HuH-7.5 (cell line): Measurements from ENCODE around the gene KIAA1217.
"Not testable (repeated sequence)": the region's sequence is repeated elsewhere in the genome, so short reads cannot be mapped to it uniquely, and the experiment has no call there.

Experiments
- DNase-seq: peaks from one replicate; pipeline ENCODE4 v3.0.0; 2011; ENCODE audit warnings: low spot score

The KIAA1217 gene

DNA sequence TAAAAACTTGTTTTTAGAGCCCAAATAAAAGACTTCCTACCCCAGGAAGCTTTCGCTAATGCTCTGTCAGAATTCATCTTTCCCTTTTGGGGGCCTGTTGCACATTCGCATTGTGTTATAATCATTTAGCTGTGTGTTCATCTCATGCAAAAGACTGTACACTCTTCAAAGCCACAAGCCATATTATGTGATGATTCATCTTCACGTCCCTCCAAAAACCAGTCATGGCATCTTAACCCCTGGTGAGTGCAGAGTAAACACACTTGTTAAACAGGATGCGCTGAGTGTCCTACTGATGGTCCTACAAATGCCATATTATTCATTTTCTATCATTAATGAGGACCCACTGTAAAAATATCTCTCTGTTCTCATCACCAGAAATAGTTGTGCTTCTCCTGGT lies 235.4 kb downstream of the KIAA1217 start:
- no peak for DNase-seq

DNA sequence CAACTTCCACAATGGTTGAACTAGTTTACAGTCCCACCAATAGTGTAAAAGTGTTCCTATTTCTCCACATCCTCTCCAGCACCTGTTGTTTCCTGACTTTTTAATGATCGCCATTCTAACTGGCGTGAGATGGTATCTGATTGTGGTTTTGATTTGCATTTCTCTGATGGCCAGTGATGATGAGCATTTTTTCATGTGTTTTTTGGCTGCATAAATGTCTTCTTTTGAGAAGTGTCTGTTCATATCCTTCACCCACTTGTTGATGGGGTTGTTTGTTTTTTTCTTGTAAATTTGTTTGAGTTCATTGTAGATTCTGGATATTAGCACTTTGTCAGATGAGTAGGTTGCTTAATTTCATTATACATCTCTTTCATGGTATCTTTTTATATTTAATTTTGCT lies 237.0 kb downstream of the KIAA1217 start:
- DNase-seq = not testable (repeated sequence)

DNA sequence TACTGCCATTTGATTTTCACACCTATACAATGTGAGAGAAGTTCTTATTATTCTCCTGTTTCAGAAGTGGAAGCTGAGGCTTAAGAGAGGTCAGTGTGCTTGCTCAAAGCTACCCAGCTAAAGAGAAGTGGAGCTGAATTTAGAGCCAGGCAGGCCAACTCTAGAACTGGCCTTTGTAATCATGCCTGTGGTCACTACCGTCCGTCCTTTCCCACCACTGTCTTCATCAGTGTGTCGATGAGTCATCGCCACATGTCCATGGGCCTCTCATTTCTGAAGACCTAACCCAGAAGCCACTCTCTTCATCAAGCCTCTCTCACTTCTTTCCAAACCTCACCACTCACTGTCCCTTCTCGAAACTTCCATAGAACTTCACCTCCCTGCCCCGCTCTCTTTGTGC lies 237.8 kb downstream of the KIAA1217 start:
- DNase-seq = no peak

DNA sequence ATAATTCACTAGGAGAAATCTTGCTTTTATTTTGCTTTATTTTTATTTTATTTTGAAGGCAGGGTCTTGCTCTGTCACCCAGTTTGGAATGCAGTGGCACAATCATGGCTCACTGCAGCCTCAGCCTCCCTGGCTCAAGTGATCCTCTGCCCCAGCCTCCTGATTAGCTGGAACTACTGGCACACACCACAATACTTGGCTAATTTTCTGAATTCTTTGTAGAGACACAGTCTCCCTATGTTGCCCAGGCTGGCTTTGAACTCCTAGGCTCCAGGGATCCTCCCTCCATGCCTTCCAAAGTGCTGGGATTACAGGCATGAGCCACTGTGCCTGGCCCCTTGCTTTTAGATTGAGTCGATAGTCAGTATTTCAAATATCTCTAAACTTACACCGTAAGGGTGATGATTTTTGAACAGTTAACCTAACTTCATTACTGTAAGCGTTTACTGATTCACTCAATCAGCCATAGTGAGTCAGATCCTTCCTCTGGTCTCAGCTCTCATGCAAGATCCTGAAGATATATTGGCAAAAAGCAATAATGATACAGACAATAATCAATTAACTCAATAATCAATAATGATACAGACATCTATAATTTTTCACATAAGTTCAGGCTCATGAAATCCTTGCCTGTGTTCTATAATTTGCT lies 239.5 kb downstream of the KIAA1217 start:
- no peak for DNase-seq

DNA sequence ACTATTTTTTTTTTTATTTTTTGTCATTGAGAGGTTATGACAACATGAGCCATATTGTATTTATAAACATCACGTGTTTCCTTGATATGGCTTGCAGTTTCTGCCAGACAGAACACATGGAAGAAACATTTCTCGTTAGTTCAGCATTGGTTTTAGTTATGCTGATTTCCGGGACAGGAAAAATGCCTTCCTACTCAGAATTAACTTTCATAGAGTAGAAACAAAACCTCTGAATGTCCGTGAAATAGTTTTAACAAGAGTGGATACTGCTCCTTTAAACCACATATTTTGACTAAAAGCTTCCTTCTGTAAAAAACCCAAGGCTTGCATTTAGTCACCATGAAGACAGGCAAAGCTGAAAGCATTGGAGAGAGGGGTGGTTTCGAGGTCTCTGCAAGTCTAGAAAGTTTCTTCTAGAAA lies 240.4 kb downstream of the KIAA1217 start:
- no peak for DNase-seq

DNA sequence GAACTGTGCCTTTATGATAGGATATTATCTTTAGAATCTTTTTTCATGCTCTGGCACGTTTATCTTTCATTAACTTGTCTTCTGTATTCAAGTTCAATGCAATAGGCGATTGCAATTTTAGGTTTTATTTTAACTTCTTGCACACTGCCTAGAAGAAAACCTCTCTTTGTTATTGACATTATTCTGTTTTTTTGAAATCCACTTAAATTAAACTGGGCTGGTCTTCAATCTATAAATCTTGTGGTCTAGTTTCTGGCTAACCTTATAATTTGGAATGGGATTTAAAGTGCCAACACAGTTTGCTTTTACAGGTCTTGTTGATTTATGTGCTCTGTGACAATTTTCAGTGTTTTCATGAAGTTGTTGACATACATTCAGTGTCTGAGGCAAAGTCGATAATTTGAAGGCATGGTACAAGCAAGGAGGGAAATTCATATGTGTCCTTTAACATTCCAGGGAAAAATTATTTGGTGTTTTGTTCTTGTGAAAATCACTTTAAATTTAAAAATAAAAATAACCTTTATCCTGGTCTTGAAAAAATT lies 240.9 kb downstream of the KIAA1217 start:
- DNase-seq = no peak

DNA sequence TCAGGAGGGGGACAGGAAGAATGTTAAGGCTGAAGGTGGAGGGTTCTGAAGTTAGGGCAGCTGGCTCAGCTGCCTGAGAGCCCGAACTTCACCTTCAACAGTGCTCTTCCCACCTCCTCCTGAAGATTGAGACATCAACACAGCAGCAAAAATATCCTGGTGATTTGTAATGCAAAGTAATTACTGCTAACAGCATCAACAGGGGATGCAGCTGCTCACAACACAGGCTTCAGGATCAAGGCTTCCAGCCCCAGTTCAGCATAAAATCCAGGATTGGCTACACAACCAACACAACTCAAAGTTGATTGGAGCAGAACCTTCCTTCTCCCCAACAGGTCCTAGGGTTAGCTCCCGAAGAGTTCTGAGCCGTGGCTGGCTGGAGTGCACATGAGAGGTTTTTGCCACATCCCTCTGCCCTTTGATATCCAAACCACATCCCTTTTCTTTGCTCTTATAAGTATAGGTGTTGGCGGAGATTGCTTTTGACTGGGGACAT lies 242.4 kb downstream of the KIAA1217 start:
- DNase-seq = no peak

DNA sequence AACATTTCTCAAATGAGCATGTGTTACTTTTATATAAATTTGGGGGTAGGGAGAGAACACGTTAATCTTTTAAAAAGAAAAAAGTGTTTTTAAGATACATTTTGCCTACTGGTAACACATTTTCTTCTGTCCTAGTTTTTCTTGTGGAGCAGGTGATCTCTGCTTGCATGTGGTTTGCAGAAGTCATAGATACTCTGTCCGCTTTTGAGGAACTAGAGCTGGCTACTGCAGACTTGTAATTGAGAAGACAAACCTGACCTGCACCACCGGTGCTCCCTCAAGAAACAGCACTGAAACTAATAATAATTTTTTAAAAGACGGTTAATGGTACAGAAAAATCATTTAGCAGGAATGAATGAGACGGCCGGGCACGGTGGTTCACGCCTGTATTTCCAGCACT lies 243.1 kb downstream of the KIAA1217 start:
- DNase-seq = no peak

DNA sequence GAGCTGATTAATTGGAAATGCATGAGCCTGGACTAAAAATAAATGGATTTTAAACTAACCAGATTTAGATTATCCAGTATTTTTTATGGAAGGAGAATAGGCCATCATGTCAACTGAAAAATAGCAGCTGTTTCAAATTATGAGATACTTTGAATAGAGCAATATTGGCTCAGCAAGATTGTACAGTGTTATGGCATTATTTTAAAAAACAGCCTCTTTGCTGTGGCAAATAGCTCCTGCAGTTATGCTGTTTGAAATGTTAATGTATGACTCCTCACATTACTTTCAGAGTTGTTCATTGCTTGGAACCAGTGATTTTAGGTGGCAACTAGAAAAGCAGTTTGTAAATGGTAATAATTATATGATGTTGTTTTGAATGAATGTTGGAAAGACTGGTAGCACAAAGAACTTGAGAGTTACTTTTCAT lies 244.5 kb downstream of the KIAA1217 start:
- DNase-seq = no peak

DNA sequence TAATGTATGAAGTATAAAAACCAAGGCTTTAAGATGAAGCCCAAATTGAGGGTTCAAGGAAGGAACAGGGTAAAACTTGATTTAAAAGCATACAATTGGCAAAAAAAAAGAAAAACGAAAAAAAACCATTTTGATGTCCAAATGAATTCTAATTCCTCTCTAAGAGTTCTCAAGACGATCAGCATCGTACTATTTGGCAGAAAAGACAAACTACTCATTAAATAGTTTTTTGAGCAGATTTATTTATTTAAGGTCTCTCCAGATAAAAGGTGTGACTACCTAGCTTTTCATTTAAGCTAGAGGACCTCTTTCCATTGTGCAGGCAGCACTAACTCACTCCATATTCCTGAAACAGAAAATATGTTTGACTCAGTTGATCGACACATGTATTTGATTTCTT lies 245.0 kb downstream of the KIAA1217 start:
- no peak for DNase-seq

DNA sequence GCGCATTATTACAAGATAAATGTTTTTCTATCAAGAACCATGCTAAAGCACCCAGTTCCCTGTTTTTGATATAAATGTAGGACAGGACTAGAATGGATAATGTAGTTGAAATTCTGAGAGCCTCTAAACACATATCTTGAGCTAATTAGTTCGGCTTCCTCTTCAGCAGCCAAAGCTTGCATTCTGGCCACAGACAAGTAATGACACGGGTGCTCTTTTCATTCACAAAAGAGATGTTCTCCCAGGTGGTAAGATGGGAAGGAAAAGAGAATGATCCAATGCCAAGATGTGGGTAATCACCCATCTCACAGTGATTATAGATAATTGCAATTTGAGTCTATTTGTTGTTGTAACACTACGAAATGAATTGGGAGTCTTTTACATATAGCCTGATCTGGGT lies 246.5 kb downstream of the KIAA1217 start:
- DNase-seq = no peak

DNA sequence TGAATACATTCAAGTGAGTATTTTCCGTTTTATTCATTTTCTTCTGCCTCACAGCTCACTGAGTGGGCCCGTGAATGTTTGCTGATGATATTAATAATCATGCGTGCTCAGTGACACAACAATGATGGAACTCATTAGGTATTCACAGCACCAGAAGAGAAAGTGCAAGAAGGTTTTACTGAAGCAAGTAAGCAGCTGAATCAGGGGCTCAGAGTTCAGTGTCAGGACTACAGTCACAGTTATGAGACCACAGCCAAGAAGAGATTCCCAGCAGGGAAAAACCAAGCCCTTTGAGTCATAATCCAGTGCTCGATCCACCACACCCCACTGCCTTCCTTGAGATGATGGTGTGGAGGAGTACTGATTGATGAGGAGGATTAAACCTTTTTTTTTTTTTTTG lies 247.4 kb downstream of the KIAA1217 start:
- DNase-seq = no peak

DNA sequence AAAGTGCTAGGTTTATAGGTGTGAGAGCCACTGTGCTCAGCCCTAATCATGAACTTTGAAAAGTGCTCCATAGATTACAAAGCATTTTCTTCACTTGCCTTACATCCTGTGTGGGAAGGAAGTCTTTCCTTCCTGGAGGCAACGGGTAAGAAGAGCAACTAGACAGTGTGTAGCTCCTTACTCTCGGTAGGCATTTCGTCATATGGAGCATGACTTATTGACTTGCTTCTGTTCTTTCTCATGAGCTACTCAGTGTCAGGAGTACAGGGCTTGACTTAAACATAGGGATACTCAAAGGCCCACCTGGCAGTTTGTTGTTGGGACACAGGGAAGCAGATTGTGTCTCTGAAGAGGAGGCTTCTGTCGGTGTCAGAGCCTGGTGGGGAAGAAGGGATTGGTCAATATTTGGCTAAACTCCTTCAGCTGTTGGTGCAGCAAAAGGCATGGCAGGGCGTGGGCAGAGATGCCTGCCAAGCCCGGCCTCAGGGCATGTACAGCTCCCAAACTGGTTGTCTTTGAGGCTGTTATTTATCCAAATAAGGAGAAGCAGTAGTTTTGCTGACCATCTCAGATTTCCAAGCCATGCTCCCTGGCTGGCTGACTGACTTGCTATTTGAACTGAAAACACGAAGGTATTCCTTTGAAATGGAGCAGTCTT lies 248.9 kb downstream of the KIAA1217 start:
- DNase-seq = no peak

DNA sequence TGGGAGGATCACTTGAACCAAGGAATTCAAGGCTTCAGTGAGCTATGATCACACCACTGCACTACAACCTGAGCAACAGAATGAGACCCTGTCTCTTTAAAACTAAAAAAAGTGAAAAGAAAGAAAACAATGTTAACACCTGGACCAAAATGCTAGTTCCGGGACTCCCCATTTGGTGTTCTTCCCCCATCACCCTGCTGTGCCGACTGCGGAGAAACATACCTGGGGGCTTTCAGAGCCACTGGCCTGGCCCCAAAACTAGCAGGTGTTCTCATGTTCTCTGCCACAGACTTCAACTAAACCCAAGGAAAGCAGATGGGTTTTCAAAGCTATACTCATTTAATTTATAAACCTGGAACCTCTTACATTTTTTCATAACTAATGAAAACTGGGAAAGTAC lies 250.9 kb downstream of the KIAA1217 start:
- no peak for DNase-seq

DNA sequence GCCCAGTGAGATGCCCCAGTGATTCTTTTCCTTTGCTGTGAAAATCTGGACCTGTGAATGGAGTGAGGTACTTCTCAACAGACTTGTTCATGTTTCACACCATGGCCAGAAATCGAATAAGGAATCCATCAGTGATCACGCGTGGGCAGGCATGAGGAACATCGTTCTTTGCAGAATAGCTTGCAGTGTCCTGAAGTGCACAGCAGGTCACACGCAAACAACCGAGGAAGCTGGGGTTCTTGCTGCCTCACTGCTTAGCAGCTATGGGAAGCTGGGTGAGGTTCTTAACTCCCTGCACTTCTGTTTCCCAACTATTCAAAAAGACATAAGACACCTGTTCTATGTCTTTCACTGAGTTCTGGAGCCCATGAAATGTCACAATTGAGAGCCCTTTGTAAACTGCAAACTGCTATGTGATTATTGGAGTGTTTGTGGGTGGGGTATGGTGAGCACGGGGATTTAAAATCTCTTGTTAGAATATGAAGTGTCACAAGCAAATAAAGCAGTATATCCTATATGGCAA lies 253.4 kb downstream of the KIAA1217 start:
- no peak for DNase-seq

DNA sequence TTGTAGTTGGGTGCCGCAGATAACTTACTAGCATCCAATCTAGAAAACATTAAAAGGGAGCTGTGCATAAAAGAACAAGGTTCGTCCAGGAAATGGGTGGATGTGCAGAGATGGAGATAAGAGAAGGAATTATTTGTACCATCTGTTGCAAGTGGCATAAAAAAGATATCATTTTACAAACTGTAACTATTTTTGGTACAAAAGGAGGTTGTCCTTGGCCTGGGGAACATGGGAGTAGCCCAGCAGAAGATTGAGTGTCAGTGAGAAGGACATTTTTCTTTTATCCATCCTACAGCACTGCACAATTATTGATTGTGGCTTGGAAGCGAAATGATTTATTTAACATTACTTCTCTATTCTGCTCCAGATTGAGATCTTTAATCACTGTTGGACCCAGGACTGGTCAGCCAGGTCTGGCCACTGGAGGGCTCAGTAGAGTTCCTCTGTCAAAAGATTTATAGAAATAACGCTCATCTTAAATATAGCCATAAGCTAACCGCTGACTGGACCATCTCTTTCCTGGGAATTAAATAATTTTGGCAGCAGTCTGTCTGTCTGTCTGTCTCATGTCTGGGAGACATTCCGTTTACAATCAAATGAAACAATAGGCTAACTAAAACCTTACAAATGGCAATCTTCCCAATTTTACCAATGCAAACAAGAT lies 254.1 kb downstream of the KIAA1217 start:
- no peak for DNase-seq

DNA sequence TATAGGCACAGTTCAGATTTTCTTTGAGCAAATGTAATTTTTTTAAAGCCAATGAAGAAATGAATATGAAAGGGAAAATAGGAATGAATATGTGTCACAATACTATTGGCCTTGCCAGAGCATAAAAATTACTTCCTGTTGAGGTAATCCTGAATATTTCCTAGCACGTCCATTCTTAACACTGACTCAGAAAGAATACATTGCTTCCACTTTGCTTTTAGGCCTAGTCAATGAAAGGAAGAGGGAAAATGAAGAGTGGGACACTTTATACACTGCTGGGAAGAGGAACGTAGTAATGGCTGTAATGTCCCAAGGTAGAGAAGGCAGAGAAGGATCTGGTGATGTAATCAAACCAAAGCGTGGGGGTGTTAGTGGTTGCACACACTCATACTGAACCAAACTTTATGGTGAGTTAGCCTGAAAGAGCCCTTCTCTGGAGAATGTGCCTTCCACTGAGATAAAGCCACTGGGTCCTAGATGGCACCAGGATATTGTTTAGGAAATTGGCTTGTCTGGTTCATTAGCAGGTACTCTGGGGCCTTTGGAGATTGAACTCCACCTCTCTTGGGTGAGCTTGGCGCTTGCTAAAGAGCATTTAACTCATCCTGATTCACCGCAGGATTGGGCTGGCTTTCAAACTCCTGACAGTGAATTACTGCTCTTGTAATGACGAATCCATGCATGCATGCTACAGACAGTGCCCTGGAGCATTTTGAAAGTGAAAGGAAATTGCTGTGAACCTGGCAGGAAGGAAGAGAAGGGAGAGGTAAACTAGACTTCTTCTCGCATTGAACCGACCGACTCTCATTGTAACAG lies 254.9 kb downstream of the KIAA1217 start:
- no peak for DNase-seq

DNA sequence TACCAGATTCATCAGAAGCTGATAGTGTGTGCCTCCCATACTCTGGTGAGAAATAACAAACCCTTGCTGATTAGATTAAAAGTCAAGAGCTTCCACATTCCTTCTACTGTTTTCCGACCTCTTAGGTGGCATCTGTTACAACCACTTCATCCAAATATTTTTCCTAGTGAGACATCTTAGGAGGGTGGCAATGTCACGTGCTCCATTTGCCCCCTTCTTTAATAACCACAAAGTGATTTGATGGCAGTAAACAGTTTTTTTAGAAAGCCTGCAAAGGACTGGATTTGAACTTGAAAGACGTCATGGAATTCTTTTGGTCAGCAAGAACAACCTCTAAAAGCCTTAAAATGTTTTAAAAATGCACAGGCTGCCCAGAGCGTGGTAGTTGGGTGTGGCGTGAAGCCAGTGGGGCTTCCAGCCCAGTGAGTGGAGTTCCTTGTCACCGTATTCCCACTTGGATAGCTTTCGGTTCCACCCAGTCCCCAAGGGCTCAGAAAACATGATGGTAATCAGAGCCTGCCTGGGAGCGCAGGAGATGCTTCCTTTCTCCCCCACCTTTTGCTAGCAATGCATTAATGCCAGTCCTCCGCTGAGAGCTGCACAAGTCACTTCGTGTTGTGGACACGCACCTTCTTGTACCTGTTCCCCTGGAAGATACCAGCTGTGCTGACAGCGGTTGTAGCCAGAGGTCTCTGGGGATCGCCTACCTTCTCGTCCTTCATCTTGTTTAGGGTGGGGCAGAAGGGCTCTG lies 256.4 kb downstream of the KIAA1217 start:
- DNase-seq = no peak

DNA sequence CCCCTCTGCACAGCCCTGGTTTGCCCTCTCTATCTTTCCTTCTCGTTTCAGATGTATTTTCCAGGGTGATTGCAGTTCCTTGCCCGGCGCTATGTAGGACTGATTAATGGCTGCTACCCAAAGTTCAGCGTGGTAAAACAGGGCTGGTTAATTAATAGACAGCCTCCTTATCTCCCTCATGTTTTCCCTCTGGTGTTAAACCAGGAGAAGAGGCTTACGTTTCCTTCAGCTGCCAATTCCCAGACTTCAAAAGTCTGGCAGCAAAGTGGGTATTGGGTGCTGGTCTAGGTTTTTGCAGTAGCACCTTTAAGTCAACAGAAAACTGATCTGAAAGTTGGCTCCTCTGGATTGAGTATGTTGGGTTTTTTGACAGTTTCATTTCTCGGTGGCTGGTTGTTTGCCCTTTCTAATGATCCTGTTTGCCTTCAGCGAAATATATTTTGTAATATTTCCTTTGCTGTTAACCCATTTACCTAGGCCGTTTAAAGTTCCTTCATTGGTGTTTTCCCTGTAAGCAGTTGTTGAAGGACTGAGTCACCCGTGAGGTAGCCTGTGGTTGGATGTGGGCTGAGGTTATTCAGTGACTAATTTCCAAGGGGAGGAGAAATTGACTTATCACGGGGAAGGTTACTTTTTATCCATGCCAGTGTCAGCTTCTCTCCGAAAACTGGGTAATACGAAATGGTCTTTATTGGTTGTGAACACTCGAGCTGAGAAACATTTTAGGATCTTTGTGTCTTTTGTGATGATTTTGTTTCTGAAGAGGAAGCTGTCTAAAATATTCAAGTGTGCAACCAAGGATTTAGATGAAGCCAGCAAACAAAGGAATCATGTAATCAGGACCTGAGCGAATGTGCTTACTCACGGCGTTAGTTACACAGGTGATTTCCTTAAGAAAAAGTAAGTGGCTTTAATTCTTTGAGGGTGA lies 257.2 kb downstream of the KIAA1217 start:
- peak; percentile 42 for DNase-seq

DNA sequence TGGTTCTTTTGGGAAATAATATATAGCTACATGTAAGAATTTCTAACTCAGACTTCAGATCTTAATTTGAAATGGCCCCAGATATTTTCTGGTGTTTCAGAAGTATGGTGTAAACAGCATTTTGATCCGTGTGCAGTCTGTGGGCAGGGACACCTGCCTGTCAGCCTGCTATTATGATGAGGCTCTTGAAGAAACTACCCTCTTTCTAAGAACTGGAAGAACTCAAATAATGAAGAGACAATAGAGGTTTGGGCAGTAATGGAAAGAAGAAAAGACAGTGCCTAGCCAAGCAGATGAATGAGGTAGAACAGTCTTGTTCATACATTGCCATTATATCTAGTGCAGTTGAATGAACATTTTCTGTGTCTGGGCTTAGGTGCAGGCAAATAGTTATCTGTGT lies 258.2 kb downstream of the KIAA1217 start:
- DNase-seq = no peak
